Breast epithelium (tissue), 3 donors: ENCODE data around the gene EGFLAM.

Source experiments
- POLR2A ChIP-seq: fragments of 450-650 bp; IDR thresholded peaks from one replicate; pipeline ENCODE4 v1.6.1; 2016; ENCODE audit warnings: antibody characterized with exemption, mild to moderate bottlenecking, moderate library complexity
- POLR2AphosphoS5 ChIP-seq, 3 donors: sonication (generic); formaldehyde crosslinking; IDR thresholded peaks; one replicate each; pipeline ENCODE4 v1.6.1; 2017; ENCODE audit warnings: antibody characterized with exemption in 3 of 3
- TF ChIP-seq, protein P1 (sequence below), 3 donors: fragments of 450-650 bp; IDR thresholded peaks; one replicate each; pipeline ENCODE4 v1.5.1; 2016 to 2017; ENCODE audit warnings: antibody characterized with exemption in 3 of 3, mild to moderate bottlenecking in 3 of 3, moderate library complexity in 3 of 3

DNA sequence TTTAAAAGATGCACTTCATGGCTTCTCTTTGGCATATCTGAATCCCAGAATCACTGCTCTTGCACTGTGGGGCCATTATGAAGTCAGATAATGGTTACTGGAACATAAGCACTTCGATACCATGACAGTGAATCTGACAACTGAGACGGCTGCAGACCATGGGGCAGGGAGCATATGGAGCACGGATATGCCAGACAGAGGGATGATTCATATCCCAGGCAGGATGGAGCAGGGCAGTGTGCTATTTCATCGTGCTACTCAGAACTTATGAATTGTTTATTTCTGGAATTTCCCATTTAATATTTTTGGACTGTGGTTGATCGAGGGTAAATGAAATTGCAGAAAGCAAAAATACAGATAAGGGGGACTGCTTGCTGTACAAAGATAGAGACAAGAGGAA lies 145.0 kb downstream of the EGFLAM start:
- TF ChIP-seq POLR2A (no peak), POLR2AphosphoS5 (IDR thresholded peaks at IDR 0.05) (no peak)
- TF ChIP-seq, protein P1, sequence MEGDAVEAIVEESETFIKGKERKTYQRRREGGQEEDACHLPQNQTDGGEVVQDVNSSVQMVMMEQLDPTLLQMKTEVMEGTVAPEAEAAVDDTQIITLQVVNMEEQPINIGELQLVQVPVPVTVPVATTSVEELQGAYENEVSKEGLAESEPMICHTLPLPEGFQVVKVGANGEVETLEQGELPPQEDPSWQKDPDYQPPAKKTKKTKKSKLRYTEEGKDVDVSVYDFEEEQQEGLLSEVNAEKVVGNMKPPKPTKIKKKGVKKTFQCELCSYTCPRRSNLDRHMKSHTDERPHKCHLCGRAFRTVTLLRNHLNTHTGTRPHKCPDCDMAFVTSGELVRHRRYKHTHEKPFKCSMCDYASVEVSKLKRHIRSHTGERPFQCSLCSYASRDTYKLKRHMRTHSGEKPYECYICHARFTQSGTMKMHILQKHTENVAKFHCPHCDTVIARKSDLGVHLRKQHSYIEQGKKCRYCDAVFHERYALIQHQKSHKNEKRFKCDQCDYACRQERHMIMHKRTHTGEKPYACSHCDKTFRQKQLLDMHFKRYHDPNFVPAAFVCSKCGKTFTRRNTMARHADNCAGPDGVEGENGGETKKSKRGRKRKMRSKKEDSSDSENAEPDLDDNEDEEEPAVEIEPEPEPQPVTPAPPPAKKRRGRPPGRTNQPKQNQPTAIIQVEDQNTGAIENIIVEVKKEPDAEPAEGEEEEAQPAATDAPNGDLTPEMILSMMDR (IDR thresholded peaks at IDR 0.05) = no peak
